GM18507 (cell line): ENCODE measurements around the gene CADM1.

Experiments
- DNase-seq: peaks from one replicate; pipeline ENCODE4 v3.0.0; 2011; ENCODE audit warnings: low read depth; ENCODE audit not compliant: insufficient read length; ENCODE audit errors: extremely low spot score
- FAIRE-seq: peaks from 2 replicates; lab custom pipeline; 2011; peaks lifted over from hg19 to GRCh38; lab: Jason Lieb, UNC

Gene CADM1

DNA sequence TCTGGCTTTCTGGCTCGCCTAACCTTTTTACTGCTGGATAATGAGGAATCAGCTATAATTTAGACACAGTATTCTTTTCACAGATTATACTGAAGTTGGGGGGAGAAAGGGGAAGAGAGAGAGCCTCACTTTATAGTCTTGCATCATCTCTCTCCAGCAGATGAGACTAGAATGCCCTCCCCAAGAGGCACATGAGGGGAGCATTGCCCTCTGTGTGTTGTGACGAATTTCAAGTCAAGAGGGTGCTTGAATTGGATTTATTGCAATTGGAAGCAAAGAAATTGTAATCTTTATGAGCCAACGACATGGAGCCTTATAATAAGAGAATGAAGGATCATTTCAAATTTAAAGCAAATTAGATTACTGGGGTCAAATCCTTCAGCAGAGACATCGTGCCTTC lies 17.6 kb upstream of the CADM1 start:
- FAIRE-seq (no peak), DNase-seq (no peak)

GRCh38 chr11:115518983-115519628 lies 14.9 kb upstream of the CADM1 start:
- DNase-seq, result no peak

GRCh38 chr11:115515647-115516395 lies 11.6 kb upstream of the CADM1 start:
- DNase-seq, result no peak
- no peak for FAIRE-seq

More at GRCh38 chr11:115518983-115519628, 14.9 kb upstream of the CADM1 start:
- FAIRE-seq, result no peak

GRCh38 chr11:115506954-115507675 lies 2.9 kb upstream of the CADM1 start:
- DNase-seq (no peak), FAIRE-seq (no peak)

- no peak for FAIRE-seq
- no peak for DNase-seq
These were observed 960 bp upstream of the CADM1 start for GRCh38 chr11:115505175-115505574.

DNA sequence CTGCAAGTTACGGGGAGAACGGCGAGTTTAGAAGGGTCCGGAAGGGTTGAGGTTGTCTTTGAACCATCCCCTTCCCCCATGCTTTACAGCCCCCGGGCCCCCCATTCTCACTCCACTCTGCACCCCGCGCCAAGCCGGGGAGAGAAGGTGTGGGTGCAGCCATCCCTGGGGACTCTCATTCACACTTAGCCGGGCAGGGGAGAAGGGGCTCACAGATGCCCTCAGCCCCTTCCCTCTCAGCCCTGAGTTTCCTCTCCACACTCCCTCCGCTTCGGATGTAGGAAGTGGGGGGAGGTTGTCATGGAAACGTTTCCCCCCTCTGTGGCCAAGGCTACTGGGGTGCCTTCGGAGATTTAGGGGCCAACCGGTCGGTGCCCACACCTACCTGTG lies 334 bp downstream of the CADM1 start:
- FAIRE-seq, result no peak
- DNase-seq, result no peak

DNA sequence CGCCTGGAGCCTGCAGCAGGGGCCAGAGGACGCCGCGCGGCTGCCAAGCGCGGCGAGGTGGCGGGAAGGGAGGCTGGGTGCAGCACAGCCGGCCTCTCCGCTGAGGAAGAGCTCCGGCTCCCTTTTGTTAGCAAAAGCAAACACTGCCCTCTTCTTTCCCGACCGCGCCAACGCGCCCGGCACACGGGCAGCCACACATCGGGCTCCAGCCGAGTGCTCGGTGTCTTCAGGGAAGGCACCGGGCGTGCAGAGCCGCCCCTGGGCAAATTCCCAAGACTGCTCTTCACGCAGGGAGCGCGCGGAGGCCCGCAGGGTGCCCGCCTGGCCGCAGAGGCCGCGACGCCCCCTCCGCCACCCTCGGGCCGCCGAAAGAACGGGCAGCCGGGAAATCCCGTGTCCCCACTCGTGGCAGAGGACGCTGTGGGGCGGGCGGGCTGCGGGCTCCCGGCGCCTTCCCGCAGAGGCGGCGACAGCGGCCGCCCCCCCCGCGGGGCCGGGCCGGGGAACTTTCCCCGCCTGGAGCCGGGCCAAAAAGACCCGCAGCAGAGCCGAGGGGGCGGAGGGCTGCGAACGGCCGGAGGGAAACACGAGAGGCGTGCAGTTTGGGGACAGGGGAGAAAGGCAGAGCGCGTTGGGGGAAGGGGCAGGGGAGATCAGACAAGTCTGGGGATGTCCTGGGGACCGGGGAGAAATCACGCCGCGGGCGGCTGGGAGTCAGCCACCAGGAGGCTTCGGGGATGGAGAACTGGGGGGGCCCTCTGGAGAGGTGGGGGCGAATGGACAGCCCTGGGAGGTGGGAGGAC lies 931 bp downstream of the CADM1 start:
- DNase-seq, result no peak
- no peak for FAIRE-seq

DNA sequence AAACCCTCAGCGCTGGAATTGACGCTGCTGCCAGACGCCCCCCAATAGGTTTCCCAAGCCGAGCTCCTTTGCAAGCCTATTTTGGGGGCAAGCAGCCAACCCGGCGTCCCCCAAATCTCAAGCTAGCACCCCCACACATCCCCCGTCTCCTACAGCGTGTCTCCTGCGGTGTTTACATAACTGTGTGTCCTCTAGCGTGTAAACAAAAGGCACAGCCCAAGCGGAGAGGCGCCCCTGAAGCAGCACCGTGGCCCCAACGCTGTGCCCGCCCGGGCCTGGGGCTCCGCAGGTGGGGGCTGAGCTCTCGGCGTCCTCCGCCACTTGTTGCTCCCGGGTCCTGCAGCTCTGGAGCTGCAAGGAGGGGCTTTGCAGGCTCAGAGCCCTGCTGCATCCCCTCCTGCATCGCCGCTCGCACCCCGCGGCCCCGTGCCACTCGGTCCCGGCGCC lies 1.6 kb downstream of the CADM1 start:
- no peak for FAIRE-seq
- no peak for DNase-seq

DNA sequence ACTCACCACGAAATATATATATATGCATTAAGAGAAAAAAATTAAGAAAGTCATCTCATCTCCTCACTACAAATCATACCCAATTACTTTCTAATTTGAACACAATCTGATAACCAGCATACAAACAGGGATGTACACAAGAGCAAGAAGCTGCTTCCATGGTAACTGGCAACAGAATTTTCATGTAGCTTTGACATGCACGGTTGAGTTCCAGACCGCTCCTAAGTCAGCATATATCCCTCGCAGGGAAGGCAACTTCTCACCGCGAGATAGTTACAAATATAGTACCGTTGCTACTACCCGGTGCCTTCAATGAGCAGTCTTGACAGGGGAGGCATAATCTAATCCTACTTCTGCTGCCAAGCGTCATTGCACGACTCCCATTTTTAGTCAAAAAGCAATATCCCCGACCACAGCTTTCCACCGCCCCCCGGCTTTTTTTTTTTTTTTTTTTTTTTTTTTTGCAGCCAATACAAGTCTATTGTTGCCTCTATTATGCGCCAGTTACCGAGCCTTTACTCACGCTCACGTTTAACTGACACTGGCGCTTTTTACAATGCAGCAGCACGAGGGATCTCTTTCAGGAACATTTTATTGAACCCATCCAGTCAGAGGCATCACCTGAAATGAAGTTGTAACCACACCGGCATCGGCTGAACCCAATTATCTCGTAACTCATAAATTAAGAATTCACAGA lies 2.2 kb downstream of the CADM1 start:
- FAIRE-seq (no peak), DNase-seq (no peak)

DNA sequence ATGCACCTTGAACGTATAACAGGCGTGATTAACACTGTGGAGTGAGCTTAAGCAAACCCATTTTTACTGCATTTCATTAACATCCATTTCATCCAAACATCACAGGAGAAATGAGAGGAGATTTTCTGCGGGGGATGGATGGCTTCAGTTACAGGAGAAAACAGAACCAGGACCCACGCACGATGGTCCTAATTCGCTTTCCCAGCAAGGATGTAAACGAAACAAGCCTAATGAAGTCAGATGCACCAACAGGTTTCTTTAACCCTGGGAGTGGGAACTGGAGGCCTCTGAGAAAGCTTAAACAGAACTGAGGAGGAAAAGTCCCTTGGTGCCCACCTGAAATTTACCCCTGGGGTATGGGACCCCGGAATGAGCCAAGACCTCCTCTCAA lies 2.7 kb downstream of the CADM1 start:
- FAIRE-seq (no peak), DNase-seq (no peak)

DNA sequence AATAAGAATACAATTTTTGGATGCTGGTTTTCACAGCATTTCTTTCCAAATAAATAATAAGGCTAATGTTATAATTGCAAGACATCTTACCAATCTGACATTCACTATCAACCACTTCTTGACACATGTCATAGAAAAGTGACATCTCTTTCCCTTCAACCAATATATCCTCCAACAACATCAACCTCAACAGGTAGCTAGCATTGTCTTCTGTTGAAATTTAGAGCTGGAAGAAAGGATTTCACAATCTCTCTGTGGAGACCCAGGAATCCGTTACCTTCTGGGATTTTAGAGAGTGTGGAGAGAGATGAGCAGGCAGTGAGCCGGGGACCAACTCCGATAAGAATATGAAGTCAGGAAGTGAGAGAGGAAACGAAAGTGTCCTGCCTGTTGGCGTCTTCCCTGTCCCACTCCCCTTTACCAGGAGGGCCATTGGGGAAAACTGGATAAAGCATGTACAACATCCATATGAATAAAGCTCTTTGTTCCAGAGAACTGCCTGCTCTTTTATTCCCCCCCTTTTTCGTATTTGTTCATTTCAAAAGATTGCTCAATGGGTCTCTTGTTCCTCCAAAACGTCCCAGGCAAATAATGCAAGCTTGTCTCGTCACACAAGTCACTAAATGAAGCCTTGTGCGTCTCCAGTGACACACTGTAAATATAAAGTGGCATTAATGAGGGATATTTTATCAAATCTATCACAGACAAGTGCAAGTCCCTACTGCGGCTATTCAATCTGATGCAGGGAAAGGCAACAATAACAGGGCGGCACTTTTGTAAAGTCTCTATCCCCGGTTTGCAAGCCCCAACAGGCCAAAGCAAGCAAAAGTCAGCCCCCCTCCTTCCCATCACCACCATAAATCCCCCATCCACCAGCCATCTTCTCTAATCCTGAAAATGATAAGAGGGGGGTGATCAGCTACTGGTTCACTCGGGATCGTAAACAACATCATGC lies 3.4 kb downstream of the CADM1 start:
- no peak for FAIRE-seq
- no peak for DNase-seq

DNA sequence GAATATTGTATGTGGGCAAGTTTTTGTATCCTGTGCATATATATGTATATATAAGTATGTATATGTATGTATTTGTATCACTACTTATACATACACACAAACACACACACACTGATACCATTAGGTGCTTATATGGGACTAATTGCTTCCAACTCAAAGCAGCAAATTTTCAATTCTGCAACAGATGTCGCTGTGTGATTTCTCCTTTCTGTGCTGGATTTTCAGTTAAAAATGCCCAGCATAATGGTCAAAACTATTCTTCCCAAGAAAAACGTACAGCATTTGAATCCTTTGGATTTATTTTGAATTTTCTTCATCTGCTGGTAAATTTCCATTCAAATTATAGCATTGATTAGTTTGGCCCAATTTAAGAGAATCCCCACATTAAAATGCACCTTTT lies 4.3 kb downstream of the CADM1 start:
- no peak for DNase-seq
- no peak for FAIRE-seq

- DNase-seq (no peak), FAIRE-seq (no peak)
These were observed 4.9 kb downstream of the CADM1 start for GRCh38 chr11:115499241-115499799.

- FAIRE-seq (no peak), DNase-seq (no peak)
These were observed 5.9 kb downstream of the CADM1 start for GRCh38 chr11:115498354-115498753.

GRCh38 chr11:115497303-115497702 lies 6.9 kb downstream of the CADM1 start:
- FAIRE-seq, result no peak
- DNase-seq, result no peak

DNA sequence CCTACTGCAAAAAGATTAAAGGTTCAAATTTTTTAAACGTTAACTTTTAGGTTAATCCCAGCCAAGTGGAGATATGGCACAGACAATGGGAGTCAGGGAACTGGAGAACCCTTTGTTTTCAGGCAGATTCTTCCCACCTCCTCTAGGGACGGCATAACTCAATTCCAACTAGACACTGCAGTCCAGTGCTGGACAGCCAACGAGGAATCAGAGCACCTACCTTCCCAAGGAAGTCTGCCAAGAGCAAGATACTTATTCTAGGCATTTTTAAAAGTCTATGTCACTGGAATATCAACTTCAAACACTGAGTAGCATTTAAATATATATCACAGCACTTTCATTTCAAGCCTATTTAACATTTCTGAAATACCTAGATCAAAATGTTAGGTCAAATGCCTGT lies 7.3 kb downstream of the CADM1 start:
- DNase-seq (no peak), FAIRE-seq (no peak)

- DNase-seq (no peak), FAIRE-seq (no peak)
These were observed 10.3 kb downstream of the CADM1 start for GRCh38 chr11:115493905-115494304.

- FAIRE-seq (no peak), DNase-seq (no peak)
These were observed 10.7 kb downstream of the CADM1 start for GRCh38 chr11:115493488-115493887.
